Trophoblast cell (in vitro differentiated cells and primary cell): Measurements from ENCODE around the gene CD207.

Experiments used
- DNase-seq, 2 donors: peaks; one replicate each; pipeline ENCODE4 v3.0.0-alpha.2; 2016
- H2AFZ ChIP-seq: 2 replicates; pipeline ENCODE4 v1.6.1; 2013; ENCODE audit warnings: low read length, moderate library complexity, mild to moderate bottlenecking; ENCODE audit not compliant: insufficient read depth, poor library complexity
- H2AK5ac ChIP-seq: 2 replicates; pipeline ENCODE4 v1.6.1; 2013; ENCODE audit warnings: mild to moderate bottlenecking, low read length
- H2BK120ac ChIP-seq: 2 replicates; pipeline ENCODE4 v1.6.1; 2013; ENCODE audit warnings: low read length, mild to moderate bottlenecking, moderate library complexity; ENCODE audit not compliant: insufficient read depth, poor library complexity
- H2BK12ac ChIP-seq: 2 replicates; pipeline ENCODE4 v1.6.1; 2013; ENCODE audit warnings: mild to moderate bottlenecking, low read length, moderate library complexity
- H2BK5ac ChIP-seq: 2 replicates; pipeline ENCODE4 v1.6.1; 2013; ENCODE audit warnings: low read length, low read depth, moderate library complexity, mild to moderate bottlenecking; ENCODE audit not compliant: poor library complexity
- H3K14ac ChIP-seq: 2 replicates; pipeline ENCODE4 v1.6.1; 2013; ENCODE audit warnings: mild to moderate bottlenecking, low read length
- H3K18ac ChIP-seq: 2 replicates; pipeline ENCODE4 v1.6.1; 2013; ENCODE audit warnings: mild to moderate bottlenecking, low read length
- H3K23ac ChIP-seq: 2 replicates; pipeline ENCODE4 v1.6.1; 2013; ENCODE audit warnings: low read length
- H3K27ac ChIP-seq: 2 replicates; pipeline ENCODE4 v1.5.1; 2013; ENCODE audit warnings: low read depth, mild to moderate bottlenecking, inconsistent platforms, low read length, moderate library complexity
- H3K27me3 ChIP-seq: 2 replicates; pipeline ENCODE4 v1.6.1; 2013; ENCODE audit warnings: inconsistent platforms, mild to moderate bottlenecking, low read length, moderate library complexity; ENCODE audit not compliant: insufficient read depth
- H3K36me3 ChIP-seq, 2 experiments: 1 replicate in 1 of 2; 2 replicates in 1 of 2; pipeline ENCODE4 v1.6.1; 2013; ENCODE audit warnings: low read length in 2 of 2, mild to moderate bottlenecking in 2 of 2, moderate library complexity in 1 of 2; ENCODE audit not compliant: insufficient read depth in 2 of 2, control insufficient read depth in 1 of 2
- H3K4ac ChIP-seq: 2 replicates; pipeline ENCODE4 v1.6.1; 2013; ENCODE audit warnings: low read depth, mild to moderate bottlenecking, low read length, moderate library complexity
- H3K4me1 ChIP-seq, 2 experiments: 1 replicate in 1 of 2; 2 replicates in 1 of 2; pipeline ENCODE4 v1.6.1; 2013; ENCODE audit warnings: low read length in 2 of 2, mild to moderate bottlenecking in 2 of 2, moderate library complexity in 1 of 2; ENCODE audit not compliant: insufficient read depth in 2 of 2, control insufficient read depth in 1 of 2
- H3K4me2 ChIP-seq: 2 replicates; pipeline ENCODE4 v1.6.1; 2013; ENCODE audit warnings: inconsistent platforms, mild to moderate bottlenecking, low read length, moderate library complexity
- H3K4me3 ChIP-seq: 2 replicates; pipeline ENCODE4 v1.5.1; 2013; ENCODE audit warnings: mild to moderate bottlenecking, low read depth, low read length, inconsistent platforms
- H3K79me1 ChIP-seq: one replicate; pipeline ENCODE4 v1.6.1; 2013; ENCODE audit warnings: low read length
- H3K79me2 ChIP-seq: 2 replicates; pipeline ENCODE4 v1.6.1; 2013; ENCODE audit warnings: low read length, mild to moderate bottlenecking; ENCODE audit not compliant: control insufficient read depth, insufficient read depth, poor library complexity
- H3K9ac ChIP-seq: 2 replicates; pipeline ENCODE4 v1.6.1; 2013; ENCODE audit warnings: mild to moderate bottlenecking, low read length
- H3K9me3 ChIP-seq: 2 replicates; pipeline ENCODE4 v1.6.1; 2013; ENCODE audit warnings: low read depth, mild to moderate bottlenecking, control low read depth, inconsistent platforms, low read length; ENCODE audit not compliant: insufficient read depth
- H4K12ac ChIP-seq: 2 replicates; pipeline ENCODE4 v1.6.1; 2013; ENCODE audit warnings: low read depth, mild to moderate bottlenecking, low read length, moderate library complexity
- H4K8ac ChIP-seq: 2 replicates; pipeline ENCODE4 v1.6.1; 2013; ENCODE audit warnings: low read depth, mild to moderate bottlenecking, low read length, moderate library complexity
- H4K91ac ChIP-seq: one replicate; pipeline ENCODE4 v1.6.1; 2013; ENCODE audit warnings: low read depth, mild to moderate bottlenecking, low read length, moderate library complexity
- WGBS: extraction: QIAGEN DNeasy Blood & Tissue Kit; methylation state at CpG from one replicate; pipeline ENCODE4 v1.1.7; 2013; ENCODE audit warnings: missing lambda C conversion rate; ENCODE audit not compliant: insufficient read length, insufficient coverage; ENCODE audit errors: extremely low coverage; 5-methylcytosine and 5-hydroxymethylcytosine counted together

Gene CD207

GRCh38 chr2:70830366-70830765, 5.2 kb downstream of the CD207 start:
- H3K27ac ChIP-seq, result no peak overlapping the region
- no peak overlapping the region for H2BK120ac ChIP-seq
- H3K4ac ChIP-seq, result no peak overlapping the region
- no peak overlapping the region for H4K8ac ChIP-seq
- no peak overlapping the region for H3K9ac ChIP-seq
- no peak overlapping the region for H2BK5ac ChIP-seq
- H3K4me2 ChIP-seq, result no peak overlapping the region
- H3K4me3 ChIP-seq, result no peak overlapping the region
- no peak overlapping the region for H2AFZ ChIP-seq
- no peak overlapping the region for H3K23ac ChIP-seq
- no peaks in the 10 kb centered on the region for H3K79me2 ChIP-seq
- peaks cover 4% of the 10 kb centered on the region for H3K9me3 ChIP-seq
- H3K36me3 ChIP-seq, result no peaks in the 10 kb centered on the region
- H3K18ac ChIP-seq, result no peak overlapping the region
- H2BK12ac ChIP-seq, result no peak overlapping the region
- no peaks in the 10 kb centered on the region for H3K79me1 ChIP-seq
- no peaks in the 10 kb centered on the region for H3K27me3 ChIP-seq
- H2AK5ac ChIP-seq, result no peak overlapping the region
- no CpG with 5 or more reads among the region's 5 CpGs for WGBS
- no peak overlapping the region for H4K91ac ChIP-seq
- no peak overlapping the region for H4K12ac ChIP-seq
- H3K4me1 ChIP-seq, result no peaks in the 10 kb centered on the region
- DNase-seq, result no peak
- H3K14ac ChIP-seq, result no peak overlapping the region

GRCh38 chr2:70829916-70830315, 5.7 kb downstream of the CD207 start:
- Histone ChIP-seq H2AFZ (no peak overlapping the region), H3K27me3 (no peaks in the 10 kb centered on the region), H3K14ac (no peak overlapping the region), H2BK5ac (no peak overlapping the region), H4K91ac (no peak overlapping the region), H3K18ac (no peak overlapping the region), H2AK5ac (no peak overlapping the region), H3K4ac (no peak overlapping the region), H3K79me1 (no peaks in the 10 kb centered on the region), H2BK120ac (no peak overlapping the region), H3K36me3 (no peaks in the 10 kb centered on the region), H3K79me2 (no peaks in the 10 kb centered on the region), H3K4me2 (no peak overlapping the region), H3K4me3 (no peak overlapping the region), H3K27ac (no peak overlapping the region), H3K9ac (no peak overlapping the region), H3K4me1 (no peaks in the 10 kb centered on the region), H3K9me3 (peaks cover 4% of the 10 kb centered on the region), H4K8ac (no peak overlapping the region), H4K12ac (no peak overlapping the region), H2BK12ac (no peak overlapping the region), H3K23ac (no peak overlapping the region)
- no peak for DNase-seq
- no CpG with 5 or more reads among the region's 1 CpG for WGBS

- no peak overlapping the region for H3K23ac ChIP-seq
- no peak overlapping the region for H2BK120ac ChIP-seq
- H3K4ac ChIP-seq, result no peak overlapping the region
- H3K9ac ChIP-seq, result no peak overlapping the region
- H3K14ac ChIP-seq, result no peak overlapping the region
- H4K12ac ChIP-seq, result no peak overlapping the region
- H4K91ac ChIP-seq, result no peak overlapping the region
- H2AK5ac ChIP-seq, result no peak overlapping the region
- no peaks in the 10 kb centered on the region for H3K79me1 ChIP-seq
- peak in 1 of 2 donors; percentile 3 for DNase-seq
- no peak overlapping the region for H2BK12ac ChIP-seq
- no peak overlapping the region for H3K18ac ChIP-seq
- WGBS, result no CpG with 5 or more reads among the region's 6 CpGs
- no peak overlapping the region for H3K27ac ChIP-seq
- H3K36me3 ChIP-seq, result no peaks in the 10 kb centered on the region
- H2BK5ac ChIP-seq, result no peak overlapping the region
- no peak overlapping the region for H4K8ac ChIP-seq
- H3K79me2 ChIP-seq, result no peaks in the 10 kb centered on the region
- H3K27me3 ChIP-seq, result no peaks in the 10 kb centered on the region
- no peak overlapping the region for H3K4me2 ChIP-seq
- no peak overlapping the region for H3K4me3 ChIP-seq
- H3K9me3 ChIP-seq, result peaks cover 4% of the 10 kb centered on the region
- H2AFZ ChIP-seq, result no peak overlapping the region
- H3K4me1 ChIP-seq, result no peaks in the 10 kb centered on the region
Observed at GRCh38 chr2:70828914-70829824, 6.4 kb downstream of the CD207 start.

GRCh38 chr2:70828115-70828514, 7.5 kb downstream of the CD207 start:
- H3K27me3 ChIP-seq, result no peaks in the 10 kb centered on the region
- H3K36me3 ChIP-seq, result no peaks in the 10 kb centered on the region
- H2AFZ ChIP-seq, result no peak overlapping the region
- H2BK120ac ChIP-seq, result no peak overlapping the region
- H2AK5ac ChIP-seq, result no peak overlapping the region
- H3K4me2 ChIP-seq, result no peak overlapping the region
- WGBS, result no CpG with 5 or more reads among the region's 5 CpGs
- no peak overlapping the region for H4K8ac ChIP-seq
- H3K4ac ChIP-seq, result no peak overlapping the region
- H4K12ac ChIP-seq, result no peak overlapping the region
- H3K4me3 ChIP-seq, result no peak overlapping the region
- no peaks in the 10 kb centered on the region for H3K79me1 ChIP-seq
- DNase-seq, result no peak
- H3K27ac ChIP-seq, result no peak overlapping the region
- no peak overlapping the region for H3K18ac ChIP-seq
- H3K4me1 ChIP-seq, result no peaks in the 10 kb centered on the region
- H2BK5ac ChIP-seq, result no peak overlapping the region
- H3K23ac ChIP-seq, result no peak overlapping the region
- no peak overlapping the region for H4K91ac ChIP-seq
- H3K14ac ChIP-seq, result no peak overlapping the region
- no peak overlapping the region for H3K9ac ChIP-seq
- no peak overlapping the region for H2BK12ac ChIP-seq
- H3K79me2 ChIP-seq, result no peaks in the 10 kb centered on the region
- H3K9me3 ChIP-seq, result peaks cover 4% of the 10 kb centered on the region
